Embryonic facial prominence (tissue), 1 donor: ENCODE data around the gene RNU6-1.

Source experiments
- DNase-seq: peaks from one replicate; pipeline ENCODE4 v3.0.0-alpha.2; 2016; ENCODE audit errors: extremely low spot score

The RNU6-1 gene

GRCh38 chr15:67820992-67821783 lies 18.7 kb downstream of the RNU6-1 start:
- no peak for DNase-seq

GRCh38 chr15:67820122-67820991 lies 19.5 kb downstream of the RNU6-1 start:
- DNase-seq: no peak

- DNase-seq: no peak
Measured at GRCh38 chr15:67819636-67820035, 20.2 kb downstream of the RNU6-1 start.

- DNase-seq: no peak
Measured at GRCh38 chr15:67818464-67818863, 21.4 kb downstream of the RNU6-1 start.

- DNase-seq: no peak
Measured at GRCh38 chr15:67816668-67817067, 23.2 kb downstream of the RNU6-1 start.

- DNase-seq: no peak
Measured at GRCh38 chr15:67815036-67815592, 24.7 kb downstream of the RNU6-1 start.

- no peak for DNase-seq
Measured at GRCh38 chr15:67813104-67813634, 26.7 kb downstream of the RNU6-1 start.

GRCh38 chr15:67812241-67812644 lies 27.6 kb downstream of the RNU6-1 start:
- DNase-seq: no peak

- DNase-seq: no peak
Measured at GRCh38 chr15:67809866-67810265, 30.0 kb downstream of the RNU6-1 start.

GRCh38 chr15:67809441-67809840 lies 30.4 kb downstream of the RNU6-1 start:
- DNase-seq: no peak

- no peak for DNase-seq
Measured at GRCh38 chr15:67808821-67809220, 31.0 kb downstream of the RNU6-1 start.

- no peak for DNase-seq
Measured at GRCh38 chr15:67807836-67808235, 32.0 kb downstream of the RNU6-1 start.

- DNase-seq: no peak
Measured at GRCh38 chr15:67807141-67807540, 32.7 kb downstream of the RNU6-1 start.

- no peak for DNase-seq
Measured at GRCh38 chr15:67806536-67806935, 33.3 kb downstream of the RNU6-1 start.

GRCh38 chr15:67805666-67806516 lies 34.0 kb downstream of the RNU6-1 start:
- no peak for DNase-seq

- no peak for DNase-seq
Measured at GRCh38 chr15:67805008-67805665, 34.7 kb downstream of the RNU6-1 start.

- no peak for DNase-seq
Measured at GRCh38 chr15:67803996-67804843, 35.6 kb downstream of the RNU6-1 start.

- DNase-seq: no peak
Measured at GRCh38 chr15:67803299-67803698, 36.5 kb downstream of the RNU6-1 start.

GRCh38 chr15:67801926-67802914 lies 37.6 kb downstream of the RNU6-1 start:
- no peak for DNase-seq
